Fibroblast of mammary gland (primary cell): ENCODE data around the gene TTBK1.

Source experiments
- DNase-seq: peaks from one replicate; pipeline ENCODE4 v3.0.0-alpha.2; 2010; ENCODE audit warnings: low read depth
- H3K4me3 ChIP-seq: 2 replicates; pipeline ENCODE4 v1.5.1; 2011; ENCODE audit warnings: low read depth, mild to moderate bottlenecking, low read length, moderate library complexity; ENCODE audit not compliant: control insufficient read depth
- CTCF ChIP-seq: conservative IDR thresholded peaks from 2 replicates; pipeline ENCODE4 v1.5.1; 2011; ENCODE audit warnings: low read depth, low read length, inconsistent platforms; ENCODE audit not compliant: control insufficient read depth, insufficient read depth

TTBK1 gene

GRCh38 chr6:43203029-43203717 is 40.1 kb upstream of the TTBK1 start:
- DNase-seq: no peak
- no peak overlapping the region for H3K4me3 ChIP-seq
- TF ChIP-seq CTCF: no peak

- H3K4me3 ChIP-seq: no peak overlapping the region
- TF ChIP-seq CTCF: no peak
- no peak for DNase-seq
These were observed 39.6 kb upstream of the TTBK1 start for GRCh38 chr6:43203718-43204095.

- H3K4me3 ChIP-seq: no peak overlapping the region
- no peak for DNase-seq
- no peak for TF ChIP-seq CTCF
These were observed 38.8 kb upstream of the TTBK1 start for GRCh38 chr6:43204271-43205105.

GRCh38 chr6:43205849-43206248 is 37.4 kb upstream of the TTBK1 start:
- no peak for DNase-seq
- no peak for TF ChIP-seq CTCF

GRCh38 chr6:43207286-43207685 is 36.0 kb upstream of the TTBK1 start:
- no peak for TF ChIP-seq CTCF
- H3K4me3 ChIP-seq: no peak overlapping the region
- DNase-seq: no peak

More at GRCh38 chr6:43205849-43206248, 37.4 kb upstream of the TTBK1 start:
- no peak overlapping the region for H3K4me3 ChIP-seq

- TF ChIP-seq CTCF: no peak
- H3K4me3 ChIP-seq: no peak overlapping the region
- DNase-seq: no peak
These were observed 31.3 kb upstream of the TTBK1 start for GRCh38 chr6:43211955-43212354.
